Measurements from ENCODE around the gene RNF144A. TPM values are rescaled to one million over a fixed set of nuclear protein-coding genes. Genes with fewer than 3 reads are reported as not detected.

RNF144A gene
- total and polyA plus RNA-seq, 2 experiments from 2014 or later = 6.3 to 24.1 TPM

DNA sequence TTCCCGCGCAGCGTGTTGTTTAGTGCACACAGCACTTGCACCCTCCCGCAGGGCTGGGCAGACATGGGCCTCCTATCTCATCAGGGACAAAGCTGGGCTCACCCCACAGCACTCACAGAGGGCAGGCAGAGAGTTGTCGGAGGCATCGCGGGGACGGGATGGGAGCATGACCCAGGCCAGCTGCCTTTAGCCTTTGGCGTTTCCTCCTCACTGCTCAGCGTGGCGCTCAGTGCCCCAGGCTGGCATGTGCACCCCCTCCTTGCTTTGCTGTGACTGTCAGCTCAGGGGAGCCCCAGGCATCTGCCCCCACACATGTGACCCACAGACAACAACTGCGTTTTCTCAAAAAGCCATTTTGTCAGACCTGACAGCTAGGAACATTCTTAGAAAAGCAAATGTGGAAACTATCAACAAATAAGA, 101.1 kb downstream of the RNF144A start:
- no peak for TF ChIP-seq CTCF (IDR thresholded peaks at IDR 0.05; ENCODE audit: low read depth, low read length)
- Histone ChIP-seq H3K4me1 (ENCODE audit: low read depth) (peaks cover 33% of the 10 kb centered on the region), H3K36me3 (no peaks in the 10 kb centered on the region), H3K4me3 (no peak overlapping the region), H3K9me3 (ENCODE audit: low read depth) (no peaks in the 10 kb centered on the region), H3K27ac (no peak overlapping the region), H3K27me3 (no peaks in the 10 kb centered on the region)
- DNase-seq (ENCODE audit: low read depth in 1 of 2, low spot score in 1 of 2) = no peak

DNA sequence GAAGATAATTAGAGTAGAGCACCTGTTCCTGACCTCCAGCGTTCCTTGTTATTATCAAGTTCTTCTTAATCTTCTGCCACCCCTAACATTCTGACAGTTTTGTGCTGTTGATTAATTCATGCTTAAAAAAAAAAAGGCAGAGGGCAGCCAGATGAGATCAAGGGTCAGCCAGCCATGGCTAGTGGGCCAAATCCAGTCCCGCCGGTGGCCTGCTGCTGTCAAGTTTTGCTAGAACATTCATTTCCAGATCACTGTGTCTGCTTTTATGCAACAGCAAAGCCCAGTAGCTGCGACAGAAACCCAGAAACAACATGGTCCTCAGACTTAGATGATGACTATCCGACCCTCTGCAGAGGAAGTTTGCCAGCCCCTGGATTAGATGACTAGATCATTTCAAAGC, 101.6 kb downstream of the RNF144A start:
- H3K4me1 ChIP-seq (ENCODE audit: low read depth) = peaks cover 33% of the 10 kb centered on the region
- H3K4me3 ChIP-seq = no peak overlapping the region
- H3K27ac ChIP-seq = no peak overlapping the region
- no peaks in the 10 kb centered on the region for H3K36me3 ChIP-seq
- H3K27me3 ChIP-seq = no peaks in the 10 kb centered on the region
- H3K9me3 ChIP-seq (ENCODE audit: low read depth) = no peaks in the 10 kb centered on the region
- no peak for DNase-seq (ENCODE audit: low read depth in 1 of 2, low spot score in 1 of 2)
- no peak for TF ChIP-seq CTCF (IDR thresholded peaks at IDR 0.05; ENCODE audit: low read depth, low read length)

DNA sequence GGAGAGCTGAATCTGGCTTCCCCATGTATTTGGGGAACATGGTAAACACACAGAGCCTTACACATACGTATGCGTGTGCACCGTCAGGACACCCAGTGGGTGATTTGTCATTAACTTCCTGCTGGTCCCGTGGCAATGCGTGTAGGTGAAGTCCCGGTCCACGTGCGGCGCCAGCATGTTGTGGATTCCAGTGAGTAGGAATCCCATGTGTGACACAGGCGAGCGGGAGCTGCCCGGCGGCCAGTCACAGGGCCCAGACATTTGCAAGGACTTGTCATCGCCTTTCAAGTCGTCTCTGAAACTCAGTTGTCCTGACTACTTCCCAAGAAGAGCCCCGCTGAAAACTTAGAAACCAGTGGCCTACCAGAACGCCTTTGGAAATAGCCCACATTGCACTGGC, 102.0 kb downstream of the RNF144A start:
- H3K27me3 ChIP-seq = no peaks in the 10 kb centered on the region
- H3K4me1 ChIP-seq (ENCODE audit: low read depth) = peaks cover 32% of the 10 kb centered on the region
- DNase-seq (ENCODE audit: low read depth in 1 of 2, low spot score in 1 of 2) = no peak
- H3K27ac ChIP-seq = no peak overlapping the region
- H3K4me3 ChIP-seq = no peak overlapping the region
- H3K9me3 ChIP-seq (ENCODE audit: low read depth) = no peaks in the 10 kb centered on the region
- TF ChIP-seq CTCF (IDR thresholded peaks at IDR 0.05; ENCODE audit: low read depth, low read length) = no peak
- no peaks in the 10 kb centered on the region for H3K36me3 ChIP-seq

GRCh38 chr2:7020059-7020458, 102.8 kb downstream of the RNF144A start:
- H3K4me3 ChIP-seq = no peak overlapping the region
- peaks cover 24% of the 10 kb centered on the region for H3K4me1 ChIP-seq (ENCODE audit: low read depth)
- no peak overlapping the region for H3K27ac ChIP-seq
- no peak for DNase-seq (ENCODE audit: low read depth in 1 of 2, low spot score in 1 of 2)
- TF ChIP-seq CTCF (IDR thresholded peaks at IDR 0.05; ENCODE audit: low read depth, low read length) = no peak
- H3K9me3 ChIP-seq (ENCODE audit: low read depth) = no peaks in the 10 kb centered on the region
- H3K36me3 ChIP-seq = no peaks in the 10 kb centered on the region
- no peaks in the 10 kb centered on the region for H3K27me3 ChIP-seq

GRCh38 chr2:7020468-7020867, 103.3 kb downstream of the RNF144A start:
- TF ChIP-seq CTCF (IDR thresholded peaks at IDR 0.05; ENCODE audit: low read depth, low read length) = no peak
- no peak overlapping the region for H3K4me3 ChIP-seq
- H3K36me3 ChIP-seq = no peaks in the 10 kb centered on the region
- H3K27ac ChIP-seq = no peak overlapping the region
- DNase-seq (ENCODE audit: low read depth in 1 of 2, low spot score in 1 of 2) = no peak
- no peaks in the 10 kb centered on the region for H3K9me3 ChIP-seq (ENCODE audit: low read depth)
- peaks cover 19% of the 10 kb centered on the region for H3K4me1 ChIP-seq (ENCODE audit: low read depth)
- no peaks in the 10 kb centered on the region for H3K27me3 ChIP-seq

GRCh38 chr2:7020939-7021470, 103.8 kb downstream of the RNF144A start:
- TF ChIP-seq CTCF (IDR thresholded peaks at IDR 0.05; ENCODE audit: low read depth, low read length) = no peak
- Histone ChIP-seq H3K36me3 (no peaks in the 10 kb centered on the region), H3K9me3 (ENCODE audit: low read depth) (no peaks in the 10 kb centered on the region), H3K4me1 (ENCODE audit: low read depth) (peaks cover 15% of the 10 kb centered on the region), H3K4me3 (no peak overlapping the region), H3K27ac (no peak overlapping the region), H3K27me3 (no peaks in the 10 kb centered on the region)
- no peak for DNase-seq (ENCODE audit: low read depth in 1 of 2, low spot score in 1 of 2)
